Panc1 (cell line): ENCODE measurements around the gene NXPH2.

Source experiments
- CTCF ChIP-seq: fragments of 450-650 bp; IDR thresholded peaks from 2 replicates; pipeline ENCODE4 v1.5.1; 2017; ENCODE audit warnings: mild to moderate bottlenecking
- POLR2AphosphoS5 ChIP-seq: IDR thresholded peaks from 2 replicates; pipeline ENCODE4 v1.6.1; 2012; ENCODE audit warnings: mild to moderate bottlenecking, low read depth, low read length, moderate library complexity
- REST ChIP-seq, 2 experiments: IDR thresholded peaks; 2 replicates each; pipeline ENCODE4 v1.6.1; 2011 to 2012; ENCODE audit warnings: low read depth in 2 of 2, control low read depth in 1 of 2, low read length in 1 of 2, mild to moderate bottlenecking in 1 of 2, moderate library complexity in 1 of 2; ENCODE audit not compliant: insufficient read depth in 1 of 2
- SIN3A ChIP-seq: IDR thresholded peaks from 2 replicates; pipeline ENCODE4 v1.6.1; 2012; ENCODE audit warnings: low read depth, mild to moderate bottlenecking, low read length, moderate library complexity, borderline replicate concordance; ENCODE audit not compliant: insufficient read depth
- TCF7L2 ChIP-seq: IDR thresholded peaks from 2 replicates; pipeline ENCODE4 v1.6.1; 2011; ENCODE audit warnings: mild to moderate bottlenecking, low read depth, low read length, inconsistent platforms

GRCh38 chr2:138670734-138671133 is 109.5 kb downstream of the NXPH2 start:
- TF ChIP-seq CTCF (no peak), TCF7L2 (no peak), POLR2AphosphoS5 (no peak), SIN3A (no peak), REST (IDR thresholded peaks at IDR 0.05; ENCODE audit: insufficient read depth in 1 of 2, low read depth in 2 of 2, low read length in 1 of 2) (no peak)
